Renal cortex interstitium (tissue), 11 donors: ENCODE data around the gene TAB3. TPM values are rescaled to one million over a fixed set of nuclear protein-coding genes. Genes with fewer than 3 reads are reported as not detected.
A peak's percentile ranks its signal among the peaks of the same experiment; 100 is the strongest.

ENCODE experiments used
- DNase-seq, 11 donors: peaks; one replicate each; pipeline ENCODE4 v3.0.0-alpha.2; 2013; ENCODE audit warnings: low read depth in 9 of 11, low spot score in 4 of 11; ENCODE audit errors: extremely low read depth in 1 of 11
- polyA plus RNA-seq, 3 donors: library from polyadenylated mRNA; unstranded; fragments of 120-200 nt; gene quantifications; one replicate each; pipeline ENCODE4 v1.2.1, GENCODE V29; 2013; ENCODE audit not compliant: insufficient read length in 3 of 3

The TAB3 gene
- polyA plus RNA-seq, 3 donors, result 28.6 to 39.8 (median 31.2) TPM

GRCh38 chrX:30898886-30899285 lies 9.8 kb upstream of the TAB3 start:
- DNase-seq, result no peak

GRCh38 chrX:30895370-30895769 lies 6.3 kb upstream of the TAB3 start:
- DNase-seq, result no peak

- DNase-seq, result no peak
Observed at GRCh38 chrX:30893206-30893605, 4.2 kb upstream of the TAB3 start.

GRCh38 chrX:30892591-30892990 lies 3.5 kb upstream of the TAB3 start:
- DNase-seq, result no peak

GRCh38 chrX:30888526-30889146 lies 418 bp downstream of the TAB3 start:
- peak in 1 of 11 donors; percentile 3 for DNase-seq

GRCh38 chrX:30887721-30888120 lies 1.3 kb downstream of the TAB3 start:
- DNase-seq, result no peak

- no peak for DNase-seq
Observed at GRCh38 chrX:30887288-30887687, 1.8 kb downstream of the TAB3 start.

GRCh38 chrX:30885136-30885535 lies 3.9 kb downstream of the TAB3 start:
- DNase-seq, result no peak

- no peak for DNase-seq
Observed at GRCh38 chrX:30883138-30883537, 5.9 kb downstream of the TAB3 start.

GRCh38 chrX:30881797-30882196 lies 7.3 kb downstream of the TAB3 start:
- no peak for DNase-seq

GRCh38 chrX:30881390-30881789 lies 7.7 kb downstream of the TAB3 start:
- DNase-seq, result no peak

GRCh38 chrX:30880058-30880457 lies 9.0 kb downstream of the TAB3 start:
- DNase-seq, result no peak

GRCh38 chrX:30876367-30876766 lies 12.7 kb downstream of the TAB3 start:
- no peak for DNase-seq

GRCh38 chrX:30875957-30876356 lies 13.1 kb downstream of the TAB3 start:
- no peak for DNase-seq

GRCh38 chrX:30874851-30875250 lies 14.2 kb downstream of the TAB3 start:
- no peak for DNase-seq

- no peak for DNase-seq
Observed at GRCh38 chrX:30870572-30870971, 18.5 kb downstream of the TAB3 start.

GRCh38 chrX:30865612-30866011 lies 23.4 kb downstream of the TAB3 start:
- DNase-seq, result no peak

- peak in 2 of 11 donors; percentile 11 to 12 for DNase-seq
Observed at GRCh38 chrX:30865015-30865414, 24.0 kb downstream of the TAB3 start.

GRCh38 chrX:30864383-30864785 lies 24.7 kb downstream of the TAB3 start:
- DNase-seq, result peak in 1 of 11 donors; percentile 9

GRCh38 chrX:30863974-30864373 lies 25.1 kb downstream of the TAB3 start:
- peak in 6 of 11 donors; percentile 31 to 62 (median 50) for DNase-seq

- DNase-seq, result no peak
Observed at GRCh38 chrX:30858098-30858497, 31.0 kb downstream of the TAB3 start.
